GM10847 (cell line): ENCODE data around the gene PTPA.

ENCODE experiments used
- POLR2A ChIP-seq: IDR thresholded peaks from 2 replicates; pipeline ENCODE4 v1.6.1; 2011; ENCODE audit not compliant: insufficient read length; ENCODE audit errors: extremely low read depth

PTPA gene

GRCh38 chr9:129100383-129101169 lies 10.6 kb upstream of the PTPA start:
- no peak for TF ChIP-seq POLR2A

DNA sequence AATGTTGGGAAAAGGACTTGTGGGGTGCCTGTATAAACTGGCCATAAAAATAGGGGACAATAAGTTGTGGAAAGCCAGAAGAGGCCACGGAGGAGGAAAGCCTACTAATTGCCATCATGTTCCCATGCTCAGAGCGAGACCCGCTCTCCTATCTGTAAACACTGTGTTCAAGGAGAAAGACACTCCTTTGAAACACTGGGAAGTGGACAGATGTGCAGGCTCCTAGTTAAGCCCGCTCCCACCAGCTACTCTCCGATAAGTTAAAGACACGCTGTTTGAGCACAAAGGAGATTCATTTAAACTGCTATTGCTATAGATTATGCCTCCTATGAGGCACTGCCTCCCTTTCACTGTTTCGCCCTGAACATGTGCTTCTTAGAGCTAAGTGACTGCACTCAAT lies 9.9 kb upstream of the PTPA start:
- TF ChIP-seq POLR2A = no peak

DNA sequence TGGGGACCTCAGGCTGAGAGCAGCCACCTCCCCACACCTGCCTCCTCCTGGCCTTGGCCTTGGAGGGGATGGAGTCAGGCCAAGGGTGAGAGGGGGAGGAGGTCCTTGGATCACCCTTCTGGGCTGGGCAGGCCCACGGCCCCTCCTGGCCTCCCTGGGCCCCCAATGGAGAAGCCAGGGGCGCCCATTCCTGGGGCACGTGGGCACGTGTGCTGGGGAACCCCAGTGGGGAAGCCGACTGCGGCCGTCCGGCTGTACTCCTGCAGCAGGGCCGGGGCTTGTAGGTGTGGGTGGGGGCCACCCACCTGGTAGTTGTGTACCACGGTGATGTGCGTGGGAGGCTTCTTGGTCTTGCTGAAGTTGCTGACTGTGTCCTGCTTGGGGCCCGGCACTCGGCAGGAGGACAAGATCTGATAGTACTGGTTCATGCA lies 9.1 kb upstream of the PTPA start:
- no peak for TF ChIP-seq POLR2A

- no peak for TF ChIP-seq POLR2A
These were observed 8.2 kb upstream of the PTPA start for GRCh38 chr9:129102791-129103594.

- no peak for TF ChIP-seq POLR2A
These were observed 7.6 kb upstream of the PTPA start for GRCh38 chr9:129103595-129103965.

- TF ChIP-seq POLR2A = no peak
These were observed 7.2 kb upstream of the PTPA start for GRCh38 chr9:129104051-129104450.

DNA sequence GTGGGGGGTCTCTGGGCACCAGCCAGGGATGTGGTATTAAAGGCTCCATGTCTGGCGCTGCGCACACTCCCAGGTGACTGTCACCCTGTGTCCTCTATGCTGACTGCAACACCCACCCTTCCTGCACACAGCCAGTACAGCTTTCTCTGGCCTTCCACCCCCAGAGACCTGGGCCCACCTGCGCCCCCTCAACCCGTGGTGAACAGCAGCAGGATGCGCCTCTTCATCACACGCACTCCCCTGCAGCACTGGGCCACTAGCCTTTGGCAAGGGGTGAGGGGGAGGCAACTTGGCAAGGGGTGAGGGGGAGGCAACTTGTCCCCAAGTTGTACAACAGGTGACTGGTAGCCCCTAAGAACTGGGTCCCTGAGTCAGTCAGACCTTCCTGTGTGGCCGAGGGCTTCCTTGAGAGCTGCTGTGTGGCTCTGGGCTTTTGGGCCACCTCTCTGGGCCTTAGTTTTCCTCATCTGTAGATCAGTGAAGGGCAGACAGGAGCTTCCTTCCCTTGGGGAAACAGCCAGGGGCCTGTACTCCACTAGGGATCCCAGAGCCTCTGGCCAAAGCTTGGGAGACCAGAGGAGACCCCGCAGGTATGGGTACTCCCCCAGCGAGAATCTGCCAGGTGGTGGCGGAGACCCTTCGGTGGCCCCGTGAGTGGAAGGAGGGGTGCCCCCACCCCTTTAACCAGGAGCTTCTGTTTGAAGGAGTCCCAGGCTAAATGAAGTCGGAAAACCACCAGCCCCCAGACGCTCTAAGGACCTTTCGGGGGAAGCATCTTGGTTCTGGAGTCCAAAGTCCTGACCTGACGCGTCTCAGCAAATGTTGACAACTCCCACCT lies 5.1 kb upstream of the PTPA start:
- no peak for TF ChIP-seq POLR2A

DNA sequence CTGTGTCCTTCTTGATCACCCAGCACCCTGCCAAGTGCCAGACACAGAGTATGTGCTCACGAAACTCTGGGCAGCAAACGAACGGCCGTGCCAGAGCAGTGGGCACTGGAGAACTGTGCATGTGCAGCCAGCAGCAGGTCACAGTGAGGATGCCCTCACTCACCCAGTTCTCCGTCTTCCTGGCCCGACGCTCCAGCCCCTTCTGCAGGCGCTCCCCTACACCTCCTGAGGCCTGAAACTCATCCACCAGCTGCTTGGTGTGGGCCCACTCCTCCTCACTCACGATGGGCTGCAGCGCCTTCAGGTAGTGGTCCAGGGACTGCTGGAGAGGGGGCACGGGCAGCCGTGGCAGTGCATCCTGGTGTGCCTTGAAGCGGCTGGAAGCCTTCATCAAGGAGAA lies 3.6 kb upstream of the PTPA start:
- no peak for TF ChIP-seq POLR2A

- TF ChIP-seq POLR2A = no peak
These were observed 3.0 kb upstream of the PTPA start for GRCh38 chr9:129108083-129108804.

- TF ChIP-seq POLR2A = no peak
These were observed 2.2 kb upstream of the PTPA start for GRCh38 chr9:129108805-129109536.

DNA sequence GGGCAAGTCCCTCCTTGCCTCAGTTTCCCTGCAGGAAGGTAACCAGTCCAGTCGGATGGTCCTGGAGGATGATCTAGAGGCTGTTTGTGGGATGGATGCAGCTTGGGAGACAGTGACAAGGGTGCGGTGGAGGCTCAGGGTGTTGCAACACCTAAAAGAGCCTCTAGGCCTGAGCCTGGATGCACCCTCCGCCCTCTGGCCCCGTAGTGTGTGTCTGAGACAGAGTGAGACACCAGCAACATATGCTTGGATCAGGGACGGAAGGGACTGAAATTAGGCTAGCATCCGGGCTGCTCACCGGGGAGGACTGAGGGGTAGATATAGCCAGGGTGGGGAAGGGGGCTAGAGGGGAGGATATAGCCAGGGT lies 1.7 kb upstream of the PTPA start:
- TF ChIP-seq POLR2A = no peak

DNA sequence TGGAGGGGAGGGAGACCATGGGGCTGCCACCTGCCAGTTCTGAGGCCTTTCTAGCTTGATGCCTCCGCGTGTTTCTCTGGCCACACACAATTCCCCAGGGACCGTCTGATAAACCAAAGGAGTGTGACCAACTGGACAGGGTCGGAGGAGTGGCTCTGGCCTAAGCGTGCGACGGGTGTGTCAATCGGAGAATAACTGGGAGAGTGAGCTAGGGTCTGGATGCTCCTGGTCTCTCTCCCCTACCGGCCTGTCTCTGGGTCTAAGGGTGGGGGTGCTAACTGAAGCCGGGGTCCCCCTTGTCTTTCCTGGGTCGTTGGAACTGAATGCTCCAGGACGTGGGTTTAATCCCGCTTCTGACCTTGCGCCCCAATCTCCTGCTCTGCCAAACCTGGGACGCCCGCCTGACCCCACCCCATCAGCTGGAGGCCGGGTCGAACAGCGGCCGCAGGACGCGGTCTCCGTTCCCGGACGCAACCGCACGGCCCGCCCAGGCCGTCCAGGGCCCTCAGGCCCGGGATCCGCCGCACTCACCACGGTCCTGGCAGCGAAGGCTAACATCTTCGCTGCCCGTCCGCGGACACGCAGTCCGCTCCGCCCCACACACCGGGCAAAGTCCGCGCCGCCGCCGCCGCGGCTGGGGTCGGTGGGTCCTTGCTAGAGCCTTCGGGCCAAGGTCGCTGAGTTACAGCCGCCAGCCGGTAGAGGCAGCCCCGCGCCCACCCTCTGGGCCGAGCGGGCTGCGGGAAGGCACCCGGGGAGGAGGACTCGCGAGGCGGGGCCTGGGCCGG lies 1.1 kb upstream of the PTPA start:
- TF ChIP-seq POLR2A = no peak

DNA sequence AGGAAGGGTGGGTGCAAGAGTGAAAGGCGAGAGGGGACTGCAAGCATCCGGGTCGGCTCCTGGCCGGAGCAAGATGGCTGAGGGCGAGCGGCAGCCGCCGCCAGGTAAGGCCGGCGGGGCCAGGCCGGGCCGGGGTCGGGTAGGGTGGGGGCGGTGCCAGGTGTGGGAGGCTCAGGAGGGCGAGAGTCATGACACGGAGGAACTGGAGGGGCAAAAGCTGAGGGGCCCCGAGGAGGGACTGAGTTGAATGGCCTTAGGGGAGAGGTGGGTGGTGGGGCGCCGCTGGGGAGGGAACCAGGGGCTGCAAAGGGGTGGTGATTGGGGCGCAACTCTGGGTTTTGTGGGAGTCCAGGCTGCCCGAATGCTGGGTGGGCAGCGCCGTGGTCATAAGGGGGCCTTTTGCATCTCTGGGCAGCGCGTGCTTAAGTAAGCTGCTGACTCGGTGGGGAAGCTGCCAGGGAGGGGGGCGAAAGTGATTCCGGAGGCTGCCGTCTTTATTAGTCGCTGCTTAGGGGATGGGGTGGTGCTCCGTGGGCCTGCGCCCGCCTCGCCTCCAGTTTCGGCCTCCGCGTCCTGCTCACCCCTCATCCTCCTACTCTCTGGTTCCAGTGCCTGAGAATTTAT lies 425 bp downstream of the PTPA start:
- TF ChIP-seq POLR2A = peak; percentile 41
